Activated CD4-positive, alpha-beta T cell treated with anti-CD3 and anti-CD28 coated beads, Interleukin-2, amount 50 U/mL, for 24 hours (primary cell): ENCODE data around the gene UPF2.
"Not testable (repeated sequence)": the region's sequence is repeated elsewhere in the genome, so short reads cannot be mapped to it uniquely, and the experiment has no call there.

Experiments
- DNase-seq, 2 donors: peaks; one replicate each; pipeline ENCODE4 v3.0.0-alpha.2; 2020; ENCODE audit warnings: low read depth in 1 of 2, low spot score in 1 of 2

UPF2 gene

GRCh38 chr10:12042797-12043651, at the start of gene UPF2:
Gene UPF2 (minus strand): TSS chr10:12042809. CDS start chr10:12035423, 7,386 bp downstream.
- DNase-seq: peak; percentile 94 to 98

- DNase-seq: no peak
Measured at GRCh38 chr10:12091421-12091820, 48.8 kb upstream of the UPF2 start.

GRCh38 chr10:12088919-12089318, 46.3 kb upstream of the UPF2 start:
- no peak for DNase-seq

GRCh38 chr10:12081879-12082557, 39.4 kb upstream of the UPF2 start:
- DNase-seq: no peak

GRCh38 chr10:12081470-12081869, 38.9 kb upstream of the UPF2 start:
- no peak for DNase-seq

GRCh38 chr10:12077580-12078180, 35.1 kb upstream of the UPF2 start:
- DNase-seq: no peak

- DNase-seq: no peak
Measured at GRCh38 chr10:12073526-12073925, 30.9 kb upstream of the UPF2 start.

GRCh38 chr10:12071441-12071840, 28.8 kb upstream of the UPF2 start:
- not testable (repeated sequence) for DNase-seq

- DNase-seq: peak; percentile 97
Measured at GRCh38 chr10:12068449-12069269, 26.1 kb upstream of the UPF2 start, which contains the start of gene DHTKD1. Gene DHTKD1 (plus strand): TSS chr10:12068954. CDS start chr10:12069034, 80 bp downstream.

GRCh38 chr10:12067336-12067735, 24.7 kb upstream of the UPF2 start:
- no peak for DNase-seq

GRCh38 chr10:12063483-12063818, 20.8 kb upstream of the UPF2 start:
- DNase-seq: no peak

GRCh38 chr10:12062754-12063482, 20.3 kb upstream of the UPF2 start:
- DNase-seq: no peak

GRCh38 chr10:12061124-12061523, 18.5 kb upstream of the UPF2 start:
- no peak for DNase-seq

GRCh38 chr10:12056748-12057147, 14.1 kb upstream of the UPF2 start:
- no peak for DNase-seq

GRCh38 chr10:12055732-12056131, 13.1 kb upstream of the UPF2 start:
- no peak for DNase-seq

GRCh38 chr10:12051241-12051640, 8.6 kb upstream of the UPF2 start:
- DNase-seq: no peak

- no peak for DNase-seq
Measured at GRCh38 chr10:12050528-12050927, 7.9 kb upstream of the UPF2 start.

GRCh38 chr10:12048547-12048946, 5.9 kb upstream of the UPF2 start:
- no peak for DNase-seq

- no peak for DNase-seq
Measured at GRCh38 chr10:12045596-12045995, 3.0 kb upstream of the UPF2 start.

GRCh38 chr10:12042409-12042796, 206 bp downstream of the UPF2 start:
- peak; percentile 14 to 29 for DNase-seq
